ENCODE measurements around the gene SERPINA6.

DNA sequence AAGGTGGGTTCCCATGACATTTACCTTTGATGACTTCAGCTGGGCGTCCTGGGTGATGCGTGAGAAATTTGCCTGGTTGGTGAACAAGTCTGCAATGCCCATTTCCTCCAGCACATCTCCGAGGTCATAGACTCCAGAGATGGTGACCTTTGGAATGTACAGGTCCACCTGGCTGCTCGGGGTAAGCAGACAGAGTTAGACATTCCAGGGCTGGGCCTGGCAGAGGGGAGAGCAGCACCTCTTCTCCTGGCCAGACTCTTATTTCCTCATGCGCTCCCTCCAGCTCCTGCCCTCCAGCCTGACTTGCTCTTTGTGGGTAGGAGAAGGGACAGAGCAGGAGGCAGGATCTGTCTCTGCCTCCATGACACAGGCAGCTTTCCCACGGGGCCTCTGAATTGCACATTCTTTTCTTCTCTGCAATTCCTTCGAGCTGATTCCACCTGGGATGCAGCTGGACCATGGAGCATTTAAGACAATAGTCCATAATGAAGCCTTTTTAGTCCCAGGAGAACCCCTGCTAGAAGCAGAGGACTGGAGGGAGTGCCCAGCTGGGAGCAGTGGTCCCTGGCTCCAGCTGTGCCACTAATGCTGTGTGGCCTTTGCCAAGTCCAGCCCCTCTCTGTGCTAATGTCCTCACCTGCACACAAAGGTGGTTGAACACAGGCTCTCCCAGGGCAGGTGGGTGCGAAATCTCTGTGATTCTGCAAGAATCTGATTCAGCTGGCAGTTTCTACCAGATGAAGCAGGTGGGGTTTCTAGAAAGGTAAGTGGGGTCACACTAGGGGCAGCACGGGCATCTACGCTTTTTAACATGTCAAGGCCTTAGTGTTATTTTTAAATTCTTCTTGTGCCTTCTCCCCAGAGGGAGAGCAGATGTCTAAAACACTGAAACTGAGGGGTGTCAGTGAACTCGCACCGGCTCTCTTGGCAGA, 16.8 kb downstream of the SERPINA6 start:
- TF ChIP-seq, protein P1, sequence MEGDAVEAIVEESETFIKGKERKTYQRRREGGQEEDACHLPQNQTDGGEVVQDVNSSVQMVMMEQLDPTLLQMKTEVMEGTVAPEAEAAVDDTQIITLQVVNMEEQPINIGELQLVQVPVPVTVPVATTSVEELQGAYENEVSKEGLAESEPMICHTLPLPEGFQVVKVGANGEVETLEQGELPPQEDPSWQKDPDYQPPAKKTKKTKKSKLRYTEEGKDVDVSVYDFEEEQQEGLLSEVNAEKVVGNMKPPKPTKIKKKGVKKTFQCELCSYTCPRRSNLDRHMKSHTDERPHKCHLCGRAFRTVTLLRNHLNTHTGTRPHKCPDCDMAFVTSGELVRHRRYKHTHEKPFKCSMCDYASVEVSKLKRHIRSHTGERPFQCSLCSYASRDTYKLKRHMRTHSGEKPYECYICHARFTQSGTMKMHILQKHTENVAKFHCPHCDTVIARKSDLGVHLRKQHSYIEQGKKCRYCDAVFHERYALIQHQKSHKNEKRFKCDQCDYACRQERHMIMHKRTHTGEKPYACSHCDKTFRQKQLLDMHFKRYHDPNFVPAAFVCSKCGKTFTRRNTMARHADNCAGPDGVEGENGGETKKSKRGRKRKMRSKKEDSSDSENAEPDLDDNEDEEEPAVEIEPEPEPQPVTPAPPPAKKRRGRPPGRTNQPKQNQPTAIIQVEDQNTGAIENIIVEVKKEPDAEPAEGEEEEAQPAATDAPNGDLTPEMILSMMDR (IDR thresholded peaks at IDR 0.05): no peak
- no peak for TF ChIP-seq POLR2A (IDR thresholded peaks at IDR 0.05)
